Activated CD4-positive, CD25-positive, alpha-beta regulatory T cell (primary cell): ENCODE data around the gene STPG4.
"Not testable (repeated sequence)": the region's sequence is repeated elsewhere in the genome, so short reads cannot be mapped to it uniquely, and the experiment has no call there.

Experiments used
- DNase-seq, 4 experiments: peaks; one replicate each; lab custom pipeline; 2025; lab: John Stamatoyannopoulos, UW

STPG4 gene

DNA sequence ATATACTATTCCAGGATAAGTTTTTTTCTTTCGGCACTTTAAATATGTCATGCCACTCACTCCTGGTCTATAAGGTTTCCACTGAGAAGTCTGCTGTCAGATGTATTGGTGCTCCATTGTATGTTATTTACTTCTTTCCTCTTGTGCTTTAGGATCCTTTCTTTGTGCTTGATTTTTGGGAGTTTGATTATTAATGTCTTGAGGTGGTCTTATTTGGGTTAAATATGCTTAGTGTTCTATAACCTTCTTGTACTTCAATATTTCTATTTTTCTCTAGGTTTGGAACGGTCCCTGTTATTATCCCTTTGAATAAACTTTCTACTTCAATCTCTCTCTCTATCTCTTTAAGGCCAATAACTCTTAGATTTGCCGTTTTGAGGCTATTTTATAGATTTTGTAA lies 28.3 kb downstream of the STPG4 start:
- DNase-seq = no peak

DNA sequence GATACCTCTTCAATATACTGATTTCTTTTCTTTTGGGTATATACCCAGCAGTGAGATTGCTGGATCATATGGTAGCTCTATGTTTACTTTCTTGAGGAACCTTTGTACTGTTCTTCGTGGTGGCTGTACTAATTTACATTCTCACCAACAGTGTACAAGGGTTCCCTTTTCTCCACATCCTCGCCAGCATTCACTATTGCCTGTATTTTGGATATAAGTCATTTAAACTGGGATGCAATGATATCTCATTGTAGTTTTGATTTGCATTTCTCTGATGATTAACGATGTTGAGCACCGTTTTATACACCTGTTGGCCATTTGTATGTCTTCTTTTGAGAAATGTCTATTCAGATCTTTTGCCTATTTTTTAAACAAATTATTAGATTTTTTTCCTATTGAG lies 30.4 kb downstream of the STPG4 start:
- not testable (repeated sequence) for DNase-seq

DNA sequence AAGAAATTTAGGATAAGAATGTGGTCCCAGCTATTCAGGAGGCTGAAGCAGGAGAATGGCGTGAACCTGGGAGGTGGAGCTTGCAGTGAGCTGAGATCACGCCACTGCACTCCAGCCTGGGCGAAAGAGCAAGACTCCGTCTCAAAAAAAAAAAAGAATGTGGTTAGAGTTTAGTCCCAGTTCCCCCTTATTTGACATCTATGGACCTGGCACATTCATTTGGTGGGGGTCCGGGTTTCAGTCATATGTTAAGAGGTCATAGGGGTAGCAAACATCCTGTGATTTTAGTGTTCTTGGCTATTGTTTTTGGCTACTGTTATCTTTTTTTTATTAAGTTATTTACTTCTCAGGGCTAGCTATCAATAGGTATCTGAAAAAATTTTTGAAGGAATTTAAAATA lies 34.7 kb downstream of the STPG4 start:
- DNase-seq = not testable (repeated sequence)

DNA sequence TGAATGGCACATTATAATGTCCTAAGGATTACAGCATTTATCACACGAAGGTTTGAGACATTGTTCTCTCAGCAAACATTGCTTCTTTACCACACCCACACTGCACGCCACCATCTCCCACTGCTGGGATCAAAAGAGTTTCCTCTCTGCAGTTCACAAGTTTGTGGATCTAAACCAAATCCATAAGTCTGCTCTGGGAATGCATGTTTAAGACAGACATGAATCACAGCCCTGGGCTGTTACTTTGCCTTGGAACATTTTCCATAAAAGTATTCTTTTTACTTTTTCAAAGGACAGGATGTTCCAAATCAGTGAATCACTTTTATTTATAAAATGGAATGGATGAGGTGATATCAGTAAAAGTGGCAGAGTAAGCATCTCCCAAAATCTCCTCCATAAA lies 36.1 kb downstream of the STPG4 start:
- DNase-seq = no peak

DNA sequence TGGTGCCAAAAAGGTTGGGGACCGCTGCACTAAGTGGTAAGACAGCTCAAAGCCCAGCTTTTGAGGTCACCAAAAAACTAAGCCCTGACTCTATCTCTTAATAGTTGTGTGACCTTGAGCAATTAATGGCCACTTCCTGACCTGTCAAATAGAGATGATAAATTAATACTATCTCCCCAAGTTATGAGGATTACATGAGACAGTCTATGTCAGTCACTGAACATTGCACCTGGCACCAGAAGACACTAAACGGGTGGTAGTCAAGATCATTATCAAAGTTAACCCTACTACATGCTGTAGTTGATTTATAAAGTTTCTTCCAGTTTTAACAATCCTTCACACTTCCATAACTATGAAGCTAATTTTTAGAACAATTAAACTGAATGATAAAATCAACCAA lies 36.5 kb downstream of the STPG4 start:
- DNase-seq = no peak

DNA sequence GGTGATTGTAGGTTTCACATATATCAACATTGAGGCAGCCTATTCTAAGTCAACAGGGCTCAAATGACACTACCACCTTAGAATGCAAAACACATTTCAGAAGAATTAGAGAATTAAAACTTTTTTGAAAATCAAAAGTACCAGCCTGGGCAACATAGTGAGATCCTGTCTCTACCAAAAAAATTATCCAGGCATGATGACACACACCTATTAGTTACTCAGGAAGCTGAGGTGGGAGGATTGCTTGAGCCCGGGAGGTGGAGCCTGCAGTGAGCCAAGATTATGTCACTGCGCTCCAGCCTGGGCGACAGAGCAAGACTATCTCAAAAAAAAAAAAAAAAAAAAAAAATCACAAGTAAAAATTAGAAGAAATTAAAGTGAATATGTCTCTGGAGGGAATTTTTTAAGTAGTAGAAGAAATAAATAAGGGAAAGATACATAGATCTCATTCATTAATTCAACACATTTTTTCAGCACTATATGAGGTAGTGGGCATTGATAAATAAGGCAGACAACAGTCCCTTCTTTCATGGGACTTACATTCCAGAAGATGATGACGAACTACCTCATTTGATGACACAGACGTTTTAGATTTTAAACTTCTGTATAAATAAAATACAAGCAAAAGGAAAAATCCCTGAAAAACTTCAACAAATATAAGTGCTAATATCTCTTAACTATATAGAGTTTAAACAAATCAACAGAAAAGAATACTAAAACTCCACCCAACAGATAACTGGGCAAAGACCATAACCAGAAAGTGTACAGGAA lies 42.3 kb downstream of the STPG4 start:
- no peak for DNase-seq

DNA sequence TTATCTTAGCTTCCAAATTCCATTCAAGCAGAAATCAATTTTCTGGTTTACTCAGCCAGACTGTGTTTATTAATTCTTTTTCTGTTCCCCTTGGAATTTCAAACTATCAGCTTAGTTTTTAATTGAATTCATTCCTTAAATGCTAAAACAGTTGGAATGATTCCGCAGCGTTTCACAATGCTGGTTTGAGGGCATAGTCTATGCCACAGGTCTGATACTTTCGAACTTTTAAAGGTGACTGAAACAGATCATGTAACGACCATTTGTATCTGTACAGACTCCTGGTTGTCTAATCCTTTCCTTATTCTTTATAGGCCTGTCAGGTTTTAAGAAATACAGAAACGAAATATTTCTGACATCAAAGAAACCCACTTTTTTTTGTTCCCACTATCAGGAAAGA lies 45.4 kb downstream of the STPG4 start:
- no peak for DNase-seq

DNA sequence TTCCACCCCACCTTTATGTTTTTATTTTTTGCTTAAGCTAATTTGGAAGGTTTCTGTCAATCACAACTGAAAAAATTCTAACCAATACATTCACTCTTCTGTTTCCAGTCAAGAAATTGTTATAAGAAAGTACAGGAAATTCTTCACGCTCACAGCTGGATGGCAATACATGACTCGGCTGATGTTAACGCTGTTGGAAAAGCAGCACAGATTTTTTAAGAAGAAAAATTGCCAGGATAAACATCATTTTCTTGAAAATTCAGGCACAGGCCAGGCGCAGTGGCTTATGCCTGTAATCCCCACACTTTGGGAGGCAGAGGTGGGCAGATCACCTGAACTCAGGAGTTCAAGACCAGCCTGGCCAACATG lies 46.1 kb downstream of the STPG4 start:
- DNase-seq = no peak

DNA sequence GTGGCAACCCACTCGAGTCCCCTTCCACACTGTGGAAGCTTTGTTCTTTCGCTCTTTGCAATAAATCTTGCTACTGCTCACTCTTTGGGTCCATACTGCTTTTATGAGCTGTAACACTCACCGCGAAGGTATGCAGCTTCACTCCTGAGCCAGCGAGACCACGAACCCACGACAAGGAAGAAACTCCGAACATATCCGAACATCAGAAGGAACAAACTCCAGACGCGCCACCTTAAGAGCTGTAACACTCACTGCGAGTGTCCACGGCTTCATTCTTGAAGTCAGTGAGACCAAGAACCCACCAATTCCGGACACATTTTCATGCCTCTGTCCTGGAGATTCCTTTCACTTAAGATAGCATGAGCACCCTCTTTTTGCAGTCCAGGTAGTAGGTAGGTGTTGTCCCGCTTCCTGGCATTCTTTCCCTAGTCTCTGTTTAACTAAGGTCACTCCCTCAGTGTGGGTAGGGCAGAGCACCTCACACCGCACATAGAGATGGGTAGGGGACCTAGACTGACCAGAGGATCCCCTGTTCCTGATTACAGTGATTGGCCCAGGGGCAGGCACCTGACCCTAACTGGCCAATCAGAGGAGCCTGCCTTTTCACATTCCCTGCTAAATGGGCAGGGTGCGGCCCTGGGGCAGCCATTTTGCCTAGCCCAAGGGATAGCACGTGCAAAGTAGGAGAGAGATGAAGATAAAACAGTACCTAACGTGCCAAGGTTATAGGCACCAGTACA lies 46.7 kb downstream of the STPG4 start:
- DNase-seq = not testable (repeated sequence)

DNA sequence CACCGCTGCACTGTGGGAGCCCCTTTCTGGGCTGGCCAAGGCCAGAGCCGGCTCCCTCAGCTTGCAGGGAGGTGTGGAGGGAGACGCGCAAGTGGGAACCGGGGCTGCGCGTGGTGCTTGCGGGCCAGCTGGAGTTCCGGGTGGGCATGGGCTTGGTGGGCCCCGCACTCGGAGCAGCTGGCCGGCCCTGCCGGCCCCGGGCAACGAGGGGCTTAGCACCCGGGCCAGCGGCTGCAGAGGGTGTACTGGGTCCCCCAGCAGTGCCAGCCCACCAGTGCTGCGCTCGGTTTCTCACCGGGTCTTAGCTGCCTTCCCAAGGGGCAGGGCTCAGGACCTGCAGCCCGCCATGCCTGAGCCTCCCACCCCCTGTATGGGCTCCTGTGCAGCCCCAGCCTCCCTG lies 47.9 kb downstream of the STPG4 start:
- DNase-seq = not testable (repeated sequence)

DNA sequence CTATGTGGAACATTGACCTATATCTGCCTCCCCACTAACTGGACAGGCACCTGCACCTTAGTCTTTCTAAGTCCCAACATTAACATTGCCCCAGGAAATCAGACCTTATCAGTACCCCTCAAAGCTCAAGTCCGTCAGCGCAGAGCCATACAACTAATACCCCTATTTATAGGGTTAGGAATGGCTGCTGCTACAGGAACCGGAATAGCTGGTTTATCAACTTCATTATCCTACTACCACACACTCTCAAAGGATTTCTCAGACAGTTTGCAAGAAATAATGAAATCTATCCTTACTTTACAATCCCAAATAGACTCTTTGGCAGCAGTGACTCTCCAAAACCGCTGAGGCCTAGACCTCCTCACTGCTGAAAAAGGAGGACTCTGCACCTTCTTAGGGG lies 48.9 kb downstream of the STPG4 start:
- not testable (repeated sequence) for DNase-seq

DNA sequence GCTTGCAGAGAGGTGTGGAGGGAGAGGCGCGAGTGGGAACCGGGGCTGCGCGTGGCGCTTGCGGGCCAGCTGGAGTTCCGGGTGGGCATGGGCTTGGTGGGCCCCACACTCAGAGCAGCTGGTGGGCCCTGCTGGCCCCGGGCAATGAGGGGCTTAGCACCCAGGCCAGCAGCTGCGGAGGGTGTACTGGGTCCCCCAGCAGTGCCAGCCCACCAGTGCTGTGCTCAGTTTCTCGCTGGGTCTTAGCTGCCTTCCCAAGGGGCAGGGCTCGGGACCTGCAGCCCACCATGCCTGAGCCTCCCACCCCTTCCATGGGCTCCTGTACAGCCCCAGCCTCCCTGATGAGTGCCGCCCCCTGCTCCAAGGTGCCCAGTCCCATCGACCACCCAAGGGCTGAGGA lies 55.4 kb downstream of the STPG4 start:
- not testable (repeated sequence) for DNase-seq

DNA sequence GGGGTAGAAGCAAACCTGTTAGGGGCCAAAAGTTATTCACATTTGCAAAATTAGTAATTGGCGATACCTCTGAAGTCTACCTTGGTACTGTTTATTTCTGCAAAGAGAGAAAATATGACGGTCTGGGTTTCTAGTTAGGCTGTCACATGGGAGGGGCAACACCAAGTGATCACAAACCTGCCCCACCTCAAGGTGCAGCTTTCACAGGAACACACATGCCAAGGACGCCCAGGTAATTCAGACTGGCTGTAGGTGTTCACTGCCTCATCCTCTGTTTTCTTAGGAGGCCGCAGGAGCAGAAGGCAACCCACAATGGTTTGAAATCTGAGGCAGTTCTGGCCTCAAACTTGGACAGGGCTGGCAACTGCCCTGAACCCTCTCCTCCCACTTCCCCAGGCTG lies 56.2 kb downstream of the STPG4 start:
- DNase-seq = no peak

DNA sequence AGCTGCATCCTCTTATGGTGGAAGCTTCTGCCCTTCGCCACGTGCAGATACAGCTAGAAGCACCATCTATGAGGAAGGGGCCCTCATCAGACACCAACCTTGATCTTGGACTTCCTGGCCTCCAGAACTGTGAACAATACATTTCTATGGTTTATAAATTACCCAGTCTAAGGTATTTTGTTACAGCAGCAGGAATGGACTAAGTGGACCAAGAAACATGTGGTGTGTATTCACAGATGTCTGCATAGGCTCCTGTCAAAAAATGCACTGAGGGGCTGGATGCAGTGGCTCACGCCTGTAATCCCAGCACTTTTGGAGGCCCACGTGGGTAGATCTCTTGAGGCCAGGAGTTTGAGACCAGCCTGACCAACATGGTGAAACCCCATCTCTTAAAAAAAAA lies 57.5 kb downstream of the STPG4 start:
- no peak for DNase-seq

DNA sequence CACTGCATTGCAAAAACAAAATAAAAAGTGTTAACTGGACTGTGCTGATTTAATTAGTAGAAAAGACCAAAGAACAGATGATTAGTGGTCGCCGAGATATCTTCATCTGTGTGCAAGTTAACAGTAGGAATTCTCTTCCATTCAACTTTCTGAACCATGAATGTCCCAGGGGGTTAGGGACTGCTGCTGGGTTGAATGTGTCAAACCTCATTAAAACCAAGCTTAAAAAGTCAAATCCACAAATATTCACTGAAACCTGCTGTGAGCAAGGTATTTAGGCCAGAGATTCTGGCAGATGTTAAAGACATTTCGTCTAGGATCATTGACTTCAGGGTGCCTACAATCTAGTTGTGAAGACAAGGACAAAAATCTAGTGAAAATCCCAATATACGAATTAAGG lies 58.7 kb downstream of the STPG4 start:
- DNase-seq = no peak

DNA sequence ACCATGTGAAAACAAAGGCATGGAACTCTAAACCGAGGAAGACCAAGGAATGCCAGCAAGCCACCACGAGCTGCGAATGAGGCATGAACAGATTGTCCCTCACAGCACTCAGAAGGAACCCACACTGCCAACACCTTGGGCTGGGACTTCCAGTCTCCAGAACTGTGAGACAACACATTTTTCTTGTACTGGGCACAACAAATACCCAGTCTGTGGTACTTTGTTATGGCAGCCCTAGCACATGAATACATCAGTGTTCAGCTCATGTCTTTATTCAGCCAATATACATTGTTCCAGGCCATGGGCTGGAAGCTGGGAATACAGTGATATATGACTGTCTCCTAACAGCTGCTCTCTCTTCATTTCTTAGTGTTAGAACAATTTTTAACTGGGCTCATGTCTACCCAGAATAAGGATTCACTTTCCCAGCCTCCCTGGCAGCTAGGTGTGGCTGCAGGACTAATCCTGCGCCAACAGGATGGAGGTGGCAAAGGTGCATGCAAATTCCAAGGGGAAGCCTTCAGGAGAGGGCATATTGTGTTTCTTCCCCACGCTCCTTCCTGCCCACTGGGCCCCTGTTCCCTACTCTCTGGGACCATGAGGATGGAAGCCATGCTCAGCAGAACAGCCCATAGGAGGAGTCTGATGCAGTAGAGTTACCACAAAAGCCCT lies 59.6 kb downstream of the STPG4 start:
- no peak for DNase-seq

DNA sequence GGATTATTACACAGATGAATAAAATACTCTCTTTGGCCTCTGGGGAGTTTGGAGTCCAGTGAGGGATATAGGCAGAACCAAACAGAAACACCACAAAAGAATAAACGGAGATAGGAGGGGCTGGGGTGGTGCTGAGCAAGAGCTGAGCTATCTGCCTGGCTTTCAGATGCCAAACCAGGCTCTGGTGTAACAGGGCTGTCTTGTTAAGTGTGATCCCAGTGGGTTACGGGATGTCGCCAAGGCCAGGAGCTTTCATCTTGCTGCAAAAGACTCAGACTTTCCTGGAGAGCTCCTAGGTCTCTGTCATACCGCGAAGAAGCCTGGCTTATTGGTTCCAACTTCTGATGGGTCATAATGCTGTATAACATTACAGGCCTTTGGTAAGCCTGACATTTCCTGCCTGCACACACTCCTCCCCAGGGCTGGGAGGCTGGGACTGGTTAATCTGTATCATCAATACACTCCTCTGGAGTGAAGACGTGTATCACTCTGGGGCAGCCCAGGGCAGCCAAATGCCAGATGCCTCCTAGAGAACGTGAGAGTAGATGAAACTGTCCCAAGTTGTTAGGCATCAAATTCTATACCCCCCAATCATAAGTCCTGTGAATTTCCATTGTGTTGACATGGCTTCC lies 60.5 kb downstream of the STPG4 start:
- DNase-seq = no peak

DNA sequence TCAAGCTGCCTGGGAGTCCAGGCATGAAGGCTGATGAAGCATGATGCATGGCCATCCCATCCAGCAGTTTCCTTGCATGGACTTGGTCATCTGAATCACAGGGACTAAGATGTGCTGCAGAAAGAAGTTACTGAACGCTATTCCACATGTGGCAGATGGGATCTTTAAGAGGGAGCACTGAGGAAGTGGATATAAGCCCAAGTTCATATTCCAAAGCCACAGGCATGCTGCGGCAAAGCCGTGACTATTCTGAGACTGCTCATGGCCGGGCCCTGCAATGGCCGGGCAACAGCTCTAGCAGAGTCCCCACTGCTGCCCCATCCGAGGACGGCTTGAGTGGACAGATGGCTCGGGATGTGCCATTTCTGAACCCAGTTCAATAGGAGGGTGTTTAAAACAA lies 61.5 kb downstream of the STPG4 start:
- no peak for DNase-seq

DNA sequence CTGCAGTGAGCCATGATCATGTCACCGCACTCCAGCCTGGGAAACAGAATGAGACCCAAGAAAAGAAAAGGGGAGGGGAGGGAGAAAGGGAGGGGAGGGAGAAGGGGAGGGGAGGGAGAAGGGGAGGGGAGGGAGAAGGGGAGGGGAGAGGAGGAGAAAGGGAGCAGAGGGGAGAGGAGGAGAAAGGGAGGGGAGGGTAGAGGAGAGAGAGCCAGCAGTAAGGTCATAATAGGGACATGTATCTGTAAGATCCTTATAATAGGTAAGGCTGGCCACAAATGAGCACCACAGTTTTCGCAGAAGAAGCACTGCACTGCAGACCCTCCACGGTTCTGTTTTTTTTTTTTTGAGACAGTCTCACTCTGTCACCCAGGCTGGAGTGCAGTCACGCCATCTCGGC lies 62.6 kb downstream of the STPG4 start:
- no peak for DNase-seq

DNA sequence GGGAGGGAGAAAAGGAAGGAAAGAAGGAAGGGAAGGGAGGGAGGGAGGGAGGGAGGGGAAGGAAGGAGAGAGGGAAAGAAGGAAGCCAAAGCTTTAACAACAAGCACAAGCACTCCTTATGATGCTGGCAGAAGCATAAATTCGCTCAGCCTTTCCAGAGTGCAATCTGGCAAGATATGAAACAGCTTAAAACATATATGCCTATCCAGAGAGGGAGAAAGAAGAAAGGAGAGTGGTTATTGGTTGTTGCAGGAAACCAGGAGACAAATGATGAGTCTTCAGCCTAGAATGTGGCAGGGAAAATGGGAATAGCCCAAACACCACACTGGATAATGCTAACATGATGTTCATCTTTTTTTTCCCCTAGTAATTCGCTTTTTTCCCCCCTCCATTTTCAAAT lies 64.0 kb downstream of the STPG4 start:
- DNase-seq = no peak

DNA sequence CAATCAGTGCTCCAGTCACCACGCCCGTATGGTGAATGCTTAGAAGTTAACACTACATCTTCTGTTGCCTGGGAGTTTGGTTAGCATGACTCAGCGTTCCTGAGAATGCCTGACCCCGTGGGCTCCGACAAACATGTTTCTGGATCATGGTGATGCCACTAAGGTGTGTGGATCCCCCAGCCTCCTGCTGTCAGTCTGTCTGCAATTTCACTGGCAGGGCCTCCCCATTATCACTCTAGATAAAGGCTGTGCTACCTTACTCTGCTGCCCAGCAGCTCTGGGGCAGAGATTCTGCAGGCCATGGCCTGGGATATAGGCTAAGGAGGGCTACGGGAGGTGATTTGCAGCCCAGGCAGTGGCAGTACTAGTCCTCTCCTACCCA lies 66.0 kb downstream of the STPG4 start:
- DNase-seq = no peak

DNA sequence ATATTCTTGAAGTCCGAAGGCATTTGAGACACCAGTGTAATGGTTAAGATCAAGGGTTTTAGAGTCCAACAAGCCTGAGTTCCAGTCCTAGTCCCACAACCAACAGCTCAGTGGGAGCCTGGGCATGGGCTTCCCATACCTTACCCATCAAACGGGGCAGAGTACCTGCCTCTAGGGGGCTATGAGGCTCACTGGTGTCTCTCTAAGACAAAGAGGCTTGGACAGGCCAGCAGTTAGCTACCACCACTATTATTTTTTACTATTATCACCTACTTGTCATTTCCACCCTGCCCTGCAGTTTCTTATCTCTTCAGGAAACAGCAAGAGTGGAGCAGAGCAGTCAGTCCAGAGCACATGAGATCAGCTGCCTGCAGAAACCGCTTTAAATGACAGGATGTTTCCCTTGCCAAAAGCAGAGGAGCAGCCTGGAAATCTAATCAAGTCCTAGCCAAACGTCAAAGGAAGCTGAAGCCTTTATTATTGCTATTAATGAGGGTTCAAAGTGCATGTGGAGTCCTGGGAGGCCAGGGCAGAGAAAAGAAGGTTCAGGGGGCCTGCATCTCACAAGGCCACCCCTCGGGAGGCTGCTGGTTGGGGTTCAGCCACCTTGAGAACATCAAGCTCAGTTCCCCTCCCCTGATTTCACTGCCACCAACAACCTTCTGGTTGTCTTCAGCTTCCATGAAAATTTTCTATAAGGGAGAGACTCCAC lies 66.6 kb downstream of the STPG4 start:
- no peak for DNase-seq
